ENCODE results near the gene GPR37L1.
"Not testable (repeated sequence)": the region's sequence is repeated elsewhere in the genome, so short reads cannot be mapped to it uniquely, and the experiment has no call there.

Gene GPR37L1

DNA sequence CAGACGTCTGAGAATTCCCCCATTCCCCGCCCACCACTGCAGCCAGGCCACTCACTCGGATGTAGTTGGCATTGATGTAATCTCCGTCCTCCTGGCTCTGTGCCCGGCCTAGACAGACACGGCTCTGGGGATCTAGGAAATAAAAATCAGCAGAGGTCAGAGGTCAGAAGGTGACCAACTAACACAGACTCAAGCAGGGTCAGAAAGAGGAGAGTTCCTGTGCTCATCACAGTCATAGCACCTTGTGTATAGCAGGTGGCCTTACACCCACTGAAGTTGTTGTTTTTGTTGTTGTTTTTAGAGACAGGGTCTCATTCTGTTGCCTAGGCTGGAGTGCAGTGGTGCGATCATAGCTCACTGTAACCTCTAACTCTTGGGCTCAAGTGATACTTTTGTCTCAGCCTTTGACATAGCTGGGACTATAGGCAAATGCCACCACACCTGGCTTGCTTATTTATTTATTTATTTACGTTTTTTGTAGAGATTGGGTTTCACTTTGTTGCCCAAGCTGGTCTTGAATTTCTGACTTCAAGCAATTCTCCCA, 32.8 kb downstream of the GPR37L1 start:
- DNase-seq, result no peak

DNA sequence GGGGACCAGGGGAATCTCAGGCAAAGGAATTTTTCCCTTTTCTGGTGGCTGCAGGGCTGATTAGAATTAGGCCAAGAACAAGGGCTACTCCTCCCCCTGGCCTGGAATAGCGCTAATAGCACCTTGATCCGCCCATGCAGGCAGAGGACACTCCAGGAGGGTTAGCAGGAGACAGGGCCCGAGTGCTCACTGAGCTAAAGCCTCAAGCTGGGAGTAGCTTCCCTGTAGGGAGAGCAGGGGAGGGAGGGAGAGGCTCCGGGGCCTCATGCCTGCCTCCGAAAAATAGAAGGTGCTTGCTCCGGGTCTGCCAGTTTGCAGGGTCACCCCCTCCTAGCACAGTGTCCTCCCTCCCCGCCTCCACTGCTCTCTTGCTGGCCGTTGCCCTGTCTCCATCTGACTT, 33.9 kb downstream of the GPR37L1 start:
- no peak for DNase-seq

DNA sequence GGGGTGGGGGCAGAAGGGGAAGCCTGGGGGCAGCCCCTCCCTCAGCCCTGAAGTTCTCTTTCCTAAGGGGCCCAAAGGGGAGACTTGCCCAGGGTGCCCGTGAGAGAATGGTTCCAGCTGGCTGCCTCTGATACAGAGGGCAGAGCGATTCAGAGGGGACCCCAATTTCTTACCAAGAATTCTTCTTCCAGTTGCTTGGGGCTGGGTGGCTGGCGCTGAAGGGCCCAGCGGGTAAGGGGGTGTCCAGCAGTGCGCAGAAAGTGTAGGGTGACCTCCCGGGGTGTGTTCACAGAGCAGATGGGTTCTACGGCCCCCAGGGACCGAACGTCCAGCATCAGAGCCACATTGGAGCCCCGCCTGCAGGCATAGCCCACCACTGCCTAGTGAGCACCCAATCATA, 35.2 kb downstream of the GPR37L1 start:
- no peak for DNase-seq

DNA sequence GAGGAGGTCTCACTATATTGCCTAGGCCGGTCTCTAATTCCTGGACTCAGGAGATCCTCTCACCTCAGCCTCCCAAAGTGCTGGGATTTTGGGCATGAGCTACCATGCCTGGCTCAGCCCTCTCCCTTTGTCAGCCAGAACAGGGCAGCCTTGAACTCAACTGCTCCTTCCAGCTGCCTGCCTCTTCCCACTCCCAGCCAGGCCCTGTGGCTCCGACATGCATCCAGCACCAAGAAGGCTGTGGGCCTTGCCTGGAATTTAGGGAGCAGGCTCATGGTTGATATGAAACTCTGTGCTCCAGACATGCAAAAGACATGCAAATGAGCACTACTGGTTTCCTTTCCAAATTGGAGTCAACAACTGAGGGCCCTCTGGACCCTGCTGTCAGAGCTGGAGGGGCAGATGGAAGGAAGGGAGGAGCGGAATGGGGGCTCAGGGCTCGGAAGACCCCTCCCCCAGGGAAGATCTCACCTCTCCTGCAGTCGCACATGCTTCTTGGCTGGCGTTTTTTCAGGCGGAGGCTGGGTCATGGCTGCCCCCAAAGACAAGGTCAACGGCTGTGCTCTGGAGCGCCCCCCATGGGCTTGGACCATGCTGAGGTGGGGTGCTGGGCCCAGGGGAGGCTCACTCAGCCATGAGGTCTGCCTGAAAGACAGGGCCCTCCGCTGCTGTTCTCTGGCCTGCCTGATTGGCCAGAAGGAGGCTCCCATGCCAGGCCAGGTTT, 36.3 kb downstream of the GPR37L1 start:
- no peak for DNase-seq

DNA sequence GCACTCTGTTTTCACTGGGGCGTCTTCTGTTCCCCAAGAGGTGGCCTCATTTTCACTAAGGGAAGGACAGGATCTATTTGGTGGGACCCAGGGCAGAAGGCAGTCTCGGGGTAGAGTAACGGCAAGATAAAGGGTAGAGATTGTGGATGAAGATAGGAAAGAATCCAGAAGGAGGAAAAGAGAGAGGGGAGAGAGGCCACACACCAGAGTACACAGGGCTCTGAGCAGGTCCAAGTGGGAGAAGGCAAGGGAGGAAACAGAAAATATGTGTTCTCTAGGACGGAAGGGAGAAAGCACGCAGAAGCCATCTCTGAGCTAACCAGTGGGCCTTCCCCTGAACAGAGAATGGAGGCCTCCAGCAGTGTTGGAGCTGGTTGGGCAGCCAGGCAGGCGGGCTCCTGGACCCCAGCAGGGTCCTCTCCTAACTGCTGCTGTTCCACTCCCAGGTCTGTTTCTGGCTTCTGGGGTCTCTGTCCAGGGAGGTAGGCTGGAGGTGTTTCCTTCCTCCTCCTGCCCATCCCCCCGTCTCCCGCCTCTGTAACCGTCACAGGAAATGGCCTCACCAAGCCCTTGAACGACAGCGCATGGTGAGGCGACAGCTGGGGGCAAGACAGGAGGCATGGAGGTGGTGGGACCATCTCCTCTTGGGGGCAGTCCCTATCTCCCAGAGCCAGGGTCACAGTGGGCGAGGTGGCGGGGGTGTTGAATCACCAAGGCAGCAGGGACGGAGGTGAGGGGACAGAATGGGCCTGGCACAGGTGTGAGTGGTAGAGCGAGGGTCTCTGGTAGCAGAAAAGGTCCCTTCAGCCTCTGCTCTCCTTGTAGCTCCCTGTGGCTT, 37.0 kb downstream of the GPR37L1 start:
- no peak for DNase-seq

DNA sequence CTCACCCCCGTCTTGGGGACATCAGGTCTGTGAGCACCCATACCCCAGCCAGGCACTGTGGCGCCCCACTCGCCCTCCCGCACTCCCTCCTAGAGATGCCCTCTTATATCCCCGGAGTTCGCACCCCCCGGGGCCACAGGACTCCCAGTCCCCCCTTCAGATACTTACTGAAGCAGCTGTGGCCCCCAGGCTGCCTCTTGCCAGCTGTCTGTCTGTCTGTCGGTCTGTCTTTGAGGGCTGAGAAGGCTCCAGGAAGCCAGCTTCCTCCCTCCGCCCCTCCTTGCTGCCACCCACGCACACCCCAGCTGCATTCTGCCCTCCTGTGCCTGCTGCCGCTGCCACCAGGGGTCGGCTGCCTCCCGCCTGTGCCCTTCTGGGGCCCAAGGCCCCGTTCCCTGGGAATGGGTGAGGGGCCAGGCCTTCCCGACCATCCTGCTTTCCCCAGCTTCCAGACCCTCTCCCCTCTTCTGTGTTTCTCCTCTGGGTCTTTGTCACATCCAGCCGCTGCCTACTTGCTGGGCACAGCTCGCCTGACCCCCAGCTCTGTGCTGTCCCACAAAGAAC, 37.7 kb downstream of the GPR37L1 start, which contains the start of gene PTPN7:
PTPN7 (minus strand) TSS at position 226 of the 564 bp plus-strand sequence. CDS start 1,200 bp downstream, outside the sequence.
- no peak for DNase-seq

DNA sequence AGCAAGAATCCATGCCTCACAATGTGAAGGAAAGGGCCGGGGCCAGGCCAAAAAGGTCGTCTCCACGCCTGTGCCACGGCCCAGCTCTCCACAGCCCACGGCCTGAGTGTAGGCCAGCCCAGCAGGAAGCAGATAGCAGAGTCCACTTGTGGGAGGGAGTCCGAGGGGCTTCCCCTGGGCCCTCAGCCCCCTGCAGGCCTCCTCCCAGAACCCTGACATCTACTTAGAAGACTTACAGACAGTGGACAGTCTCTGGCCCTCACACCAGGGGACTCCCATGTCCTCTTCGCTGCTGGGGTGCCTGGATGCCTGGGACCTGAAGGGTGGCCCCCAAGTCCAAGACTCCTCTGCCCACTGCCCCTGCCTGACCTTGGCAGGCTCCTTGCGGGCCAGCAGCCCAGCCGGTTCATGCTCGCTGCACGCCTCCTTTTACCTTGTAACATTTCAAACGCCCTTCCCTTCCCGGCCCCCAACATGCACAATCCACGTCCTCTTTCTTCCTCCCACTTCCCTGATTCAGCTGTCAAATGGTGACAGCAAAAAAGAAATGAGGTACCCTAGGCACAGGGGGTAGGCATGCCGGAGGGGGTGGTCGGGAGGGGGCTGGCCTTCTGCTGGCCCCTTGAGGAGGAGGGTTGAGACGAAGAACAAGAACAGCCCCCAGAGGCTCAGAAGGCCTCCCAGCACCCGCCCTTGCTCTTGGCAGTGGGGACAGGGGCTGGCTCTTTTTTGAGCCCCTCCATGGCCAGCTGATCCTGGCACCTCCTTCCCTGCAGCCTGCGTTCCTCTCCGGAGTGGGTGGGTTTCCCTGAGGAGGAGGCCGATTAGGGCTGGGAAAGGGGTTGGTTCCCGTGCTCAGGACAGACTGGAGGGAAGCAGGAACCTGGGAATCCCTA, 38.7 kb downstream of the GPR37L1 start:
- DNase-seq, result no peak

DNA sequence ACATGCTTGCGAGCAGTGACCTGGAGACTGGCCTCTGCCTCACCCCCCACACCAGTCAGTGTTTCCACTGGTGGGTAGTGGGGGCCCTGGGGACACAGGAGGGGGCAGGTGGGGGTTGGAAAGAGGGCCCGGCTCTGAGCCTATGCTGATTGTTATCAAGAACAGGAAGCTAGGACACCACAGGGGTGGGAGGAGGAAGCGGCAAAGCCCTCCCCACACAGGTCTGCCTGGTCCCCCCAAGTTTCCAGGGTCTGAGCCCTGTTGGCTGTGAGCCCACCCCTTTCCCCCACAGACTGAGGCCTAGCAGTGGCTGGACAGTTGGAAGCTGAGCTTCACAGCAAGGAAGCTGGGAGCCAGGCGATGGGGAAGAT, 39.3 kb downstream of the GPR37L1 start:
- no peak for DNase-seq

DNA sequence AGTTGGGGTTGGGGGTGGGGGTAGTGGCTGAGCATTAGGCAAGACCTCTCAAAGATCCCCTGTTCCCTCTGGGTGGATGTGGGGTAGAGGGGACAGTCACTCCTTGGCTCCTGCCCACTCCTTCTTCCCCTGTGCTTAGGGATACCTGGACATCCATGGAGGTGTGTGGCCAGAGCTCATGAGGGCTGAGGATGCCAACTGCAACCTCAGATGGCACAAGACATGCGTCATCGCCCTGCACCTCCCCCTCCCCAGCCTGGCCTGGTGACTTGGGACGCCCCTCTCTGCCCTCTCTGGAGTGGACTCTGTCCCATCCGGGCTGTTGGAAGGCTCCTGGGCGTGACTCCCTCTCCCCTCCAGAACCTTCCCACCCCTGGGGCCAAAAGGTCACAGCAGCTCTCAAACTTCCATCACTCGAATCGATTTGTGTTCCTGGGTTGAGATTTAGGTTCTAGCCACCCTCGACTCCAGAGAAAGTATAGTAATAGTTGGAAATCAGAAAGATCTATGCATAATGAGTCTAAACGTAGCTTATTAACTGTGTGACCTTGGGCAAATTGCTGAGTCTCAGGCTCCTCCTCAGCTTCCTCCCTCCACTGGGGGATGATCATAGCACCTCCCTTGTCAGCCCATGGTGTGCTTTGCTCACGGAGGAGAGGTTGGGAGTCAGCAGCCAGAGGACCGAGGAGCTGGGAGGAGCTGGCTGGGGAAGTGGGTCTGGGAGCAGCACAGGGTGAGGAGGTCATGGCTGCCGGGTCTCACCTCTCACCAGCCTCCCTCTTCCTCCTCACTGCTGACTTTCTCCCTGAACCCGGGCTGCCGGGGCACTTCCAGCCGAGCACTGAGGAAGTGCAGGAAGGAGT, 39.9 kb downstream of the GPR37L1 start:
- no peak for DNase-seq

DNA sequence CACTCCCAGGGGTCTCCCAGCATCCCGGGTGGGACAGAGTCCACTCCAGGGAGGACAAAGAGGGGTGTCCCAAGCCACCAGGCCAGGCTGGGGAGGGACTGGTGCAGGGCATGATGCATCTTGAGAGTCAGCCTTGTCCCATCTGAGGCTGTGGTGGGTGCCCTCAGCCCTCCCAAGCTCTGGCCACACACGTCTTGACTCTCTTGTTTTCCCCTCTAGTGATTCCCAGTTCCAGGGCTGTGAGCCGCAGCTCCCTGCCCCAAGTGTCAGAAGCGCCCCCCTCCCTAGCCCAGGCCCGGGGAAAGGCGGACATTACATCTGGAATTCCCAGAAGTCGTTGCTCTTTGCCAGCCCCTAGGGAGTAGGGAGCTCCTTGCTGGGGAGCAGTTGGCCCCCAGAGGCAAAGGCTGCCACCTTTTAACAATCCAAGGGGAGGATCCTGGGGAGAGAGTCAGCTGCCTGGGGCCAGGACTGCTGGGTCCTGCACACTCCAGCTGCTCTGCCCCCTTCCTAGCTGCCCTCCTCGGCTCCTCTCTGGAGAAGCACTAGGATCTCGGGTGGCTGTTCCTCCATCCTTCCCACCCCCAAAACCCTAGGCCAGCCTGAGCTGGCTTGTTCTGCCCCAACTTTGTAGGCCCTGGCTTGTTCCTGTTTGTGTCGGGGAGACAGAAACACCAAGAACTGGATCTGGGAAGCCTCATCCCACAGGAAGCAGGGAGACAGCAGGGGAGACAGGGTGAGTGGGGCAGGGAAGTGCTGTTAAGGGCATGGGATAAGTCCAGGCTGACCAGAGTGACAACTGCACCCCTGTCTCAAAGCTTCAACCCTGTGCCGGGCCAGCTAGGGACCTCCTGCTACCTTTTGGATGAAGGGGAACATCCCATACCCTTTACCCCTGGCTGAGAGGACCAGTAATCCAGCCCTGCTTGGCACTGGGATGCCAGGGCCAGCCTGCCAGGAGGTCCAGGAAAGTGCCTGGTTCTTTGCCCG, 40.9 kb downstream of the GPR37L1 start:
- no peak for DNase-seq

DNA sequence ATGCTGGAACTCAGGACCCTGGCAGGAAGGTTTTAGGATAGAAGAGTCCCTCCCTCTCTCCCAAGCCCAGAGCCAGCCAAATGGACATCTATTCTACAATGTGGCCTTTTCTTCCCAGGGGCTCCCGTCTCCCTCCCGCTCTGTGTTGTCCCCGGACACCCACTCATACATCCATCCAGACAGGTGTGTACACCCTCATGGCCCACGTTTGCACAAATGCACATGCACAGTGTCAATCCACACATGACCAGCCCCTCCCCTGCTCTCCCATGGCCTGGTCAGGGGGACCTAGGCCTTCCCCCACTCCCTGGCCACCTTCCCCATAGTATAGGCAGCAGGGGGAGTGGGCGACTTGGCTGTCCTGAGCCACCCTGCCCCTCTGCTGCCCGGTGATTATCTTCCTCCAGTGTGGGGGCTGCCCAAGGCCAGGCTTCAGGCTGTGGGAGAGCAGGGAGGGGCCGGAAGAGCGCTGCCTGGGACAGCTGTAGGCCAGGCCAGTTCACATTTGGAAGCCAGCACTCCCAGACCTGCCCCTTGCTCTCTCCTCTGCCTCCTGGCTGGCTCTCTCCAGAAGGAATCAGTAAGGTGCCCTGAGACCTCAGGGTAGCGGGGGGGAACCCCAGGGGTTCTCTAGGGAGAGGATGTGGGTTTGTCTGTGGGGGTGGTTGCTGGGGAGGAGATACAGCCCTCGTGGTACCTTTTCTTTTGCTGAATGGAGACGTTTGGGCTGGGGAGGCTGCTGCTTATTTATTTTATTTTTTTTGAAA, 41.7 kb downstream of the GPR37L1 start:
- no peak for DNase-seq

DNA sequence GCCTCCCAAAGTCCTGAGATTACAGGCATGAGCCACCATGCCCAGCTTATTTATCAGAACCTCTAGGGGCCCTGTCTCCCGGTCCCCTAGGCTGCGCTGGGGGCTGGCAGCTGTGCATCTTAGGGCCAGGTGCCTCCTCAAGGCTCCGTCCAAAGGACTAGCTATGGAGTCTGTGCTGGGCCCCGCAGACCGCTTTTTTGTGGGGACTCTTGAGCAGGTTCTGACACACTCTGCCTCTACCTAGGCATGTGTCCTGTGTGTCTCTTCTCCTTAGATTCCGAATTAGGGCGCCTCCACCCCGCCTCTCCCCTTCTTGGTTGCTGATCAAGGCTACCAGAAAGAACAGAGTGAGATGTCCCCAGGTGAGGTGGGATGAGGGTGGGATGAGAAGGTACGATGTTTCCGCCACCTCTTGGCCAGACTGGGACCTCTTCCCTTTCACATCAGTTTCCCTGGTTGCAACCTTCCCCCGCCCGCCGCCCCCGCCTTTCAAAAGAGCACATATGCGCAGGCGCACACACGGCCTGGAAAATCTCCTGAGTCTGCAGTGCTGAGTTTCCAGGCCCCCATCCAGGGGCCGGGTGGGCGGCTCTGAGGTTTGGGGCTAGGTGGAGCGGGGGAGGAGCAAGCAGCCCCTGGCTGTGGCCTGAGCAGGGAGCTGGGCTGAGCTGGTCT, 42.7 kb downstream of the GPR37L1 start:
- no peak for DNase-seq

DNA sequence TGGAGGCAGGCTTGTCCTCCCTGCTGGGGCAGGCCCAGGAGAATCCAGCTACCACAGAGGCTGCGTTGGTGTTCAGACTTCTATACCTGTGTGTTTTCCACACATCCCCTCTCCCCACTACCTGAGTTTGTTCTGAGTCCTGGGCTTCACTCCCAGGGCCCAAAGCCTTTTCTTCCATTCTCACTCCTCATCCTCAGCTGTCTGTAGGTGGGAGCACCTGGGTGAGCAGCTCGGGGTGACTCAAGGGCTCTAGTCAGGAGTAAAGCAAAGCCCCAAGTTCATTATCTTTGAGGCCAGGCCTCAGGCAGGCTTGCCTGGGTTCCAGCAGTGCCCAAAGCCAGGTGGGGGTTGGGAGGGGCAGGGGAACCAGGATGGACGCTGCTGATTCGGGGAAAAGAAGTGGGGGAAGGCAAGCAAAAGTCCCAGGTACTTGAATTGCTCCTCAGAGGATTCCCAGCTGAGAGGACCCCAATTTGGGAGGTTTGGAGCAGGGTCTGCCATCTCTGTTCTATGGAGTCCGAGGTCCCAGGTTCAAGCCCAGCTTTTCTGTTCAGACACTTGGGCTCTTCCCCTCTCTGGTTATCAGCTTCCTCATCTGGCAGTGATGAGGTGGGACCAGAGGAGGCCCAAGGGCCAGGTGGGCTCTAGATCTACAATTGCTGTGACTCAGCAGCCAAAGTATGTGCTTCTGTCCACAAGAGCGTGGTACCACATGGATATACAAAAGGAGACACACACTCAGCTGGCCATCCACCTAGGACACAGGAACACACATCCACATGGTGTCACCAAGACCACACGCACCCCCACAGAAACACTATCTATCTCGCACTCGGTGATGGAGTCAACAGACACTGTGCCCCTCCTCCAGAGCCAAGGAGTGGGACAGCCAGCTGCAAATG, 43.5 kb downstream of the GPR37L1 start:
- DNase-seq, result no peak

DNA sequence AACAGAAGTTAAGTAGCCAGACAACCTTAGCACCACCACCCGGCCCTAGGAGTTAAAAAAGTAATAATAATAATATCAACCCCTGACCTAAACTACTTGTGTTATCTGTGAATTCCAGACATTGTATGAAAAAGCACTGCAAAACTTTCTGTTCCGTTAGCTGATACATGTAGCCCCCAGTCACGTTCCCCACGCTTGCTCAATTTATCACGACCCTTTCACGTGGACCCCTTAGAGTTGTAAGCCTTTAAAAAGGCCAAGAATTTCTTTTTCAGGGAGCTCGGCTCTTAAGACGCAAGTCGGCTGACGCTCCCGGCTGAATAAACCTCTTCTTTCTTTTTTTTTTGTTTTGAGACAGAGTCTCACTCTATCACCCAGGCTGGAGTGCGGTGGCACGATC, 44.3 kb downstream of the GPR37L1 start:
- DNase-seq, result not testable (repeated sequence)

DNA sequence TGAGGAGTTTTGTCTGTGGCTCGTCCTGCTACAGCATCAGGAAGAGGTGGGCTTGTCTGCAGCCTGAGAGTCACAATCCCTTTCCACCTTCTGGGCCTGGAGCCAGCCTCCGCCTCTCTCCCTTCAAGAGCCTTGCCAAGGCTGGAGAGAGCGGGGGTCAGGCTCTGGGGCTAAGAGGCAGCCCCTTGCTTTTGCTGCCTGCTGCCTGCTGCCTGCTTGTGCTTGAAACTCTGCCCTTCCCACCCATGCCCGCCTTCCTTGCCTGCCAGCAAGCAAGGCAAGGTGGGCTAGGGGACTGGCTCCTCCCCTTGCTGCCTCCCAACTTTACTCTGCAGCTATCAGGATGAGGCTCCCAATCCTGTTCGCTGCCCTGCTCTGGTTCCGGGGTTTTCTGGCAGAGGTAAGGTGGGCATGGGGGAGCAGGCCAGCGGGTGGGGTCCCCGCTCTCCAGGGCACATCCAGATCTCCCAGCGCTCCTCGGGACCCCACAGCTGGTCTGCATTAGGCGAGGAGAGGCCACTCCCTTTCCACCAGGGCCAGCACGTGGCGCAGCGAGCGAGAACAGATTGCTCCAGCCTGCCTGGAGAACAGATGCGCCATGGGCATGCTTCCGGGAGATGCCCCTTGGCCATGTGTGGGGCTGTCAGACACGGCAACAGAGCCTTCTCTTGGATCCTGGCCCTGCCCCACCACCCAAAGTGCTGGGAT, 45.1 kb downstream of the GPR37L1 start:
- DNase-seq, result peak; percentile 85

DNA sequence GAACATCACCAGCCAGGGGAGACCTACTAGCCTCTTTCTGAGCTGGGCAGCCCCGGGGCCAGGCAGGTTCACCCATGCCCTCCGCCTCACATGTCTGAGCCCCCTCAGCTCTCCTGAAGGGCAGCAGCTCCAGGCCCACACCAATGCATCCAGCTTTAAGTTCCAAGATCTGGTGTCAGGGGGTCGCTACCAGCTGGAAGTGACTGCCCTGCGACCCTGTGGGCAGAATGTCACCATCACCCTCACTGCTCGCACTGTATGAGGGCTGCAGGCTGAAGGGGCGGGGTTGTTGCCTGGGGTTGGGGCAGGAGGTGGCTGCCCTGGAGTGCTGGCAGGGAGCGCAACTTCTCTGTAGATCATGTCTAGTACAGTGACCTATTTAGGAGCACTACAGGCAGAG, 46.1 kb downstream of the GPR37L1 start:
- DNase-seq, result no peak

DNA sequence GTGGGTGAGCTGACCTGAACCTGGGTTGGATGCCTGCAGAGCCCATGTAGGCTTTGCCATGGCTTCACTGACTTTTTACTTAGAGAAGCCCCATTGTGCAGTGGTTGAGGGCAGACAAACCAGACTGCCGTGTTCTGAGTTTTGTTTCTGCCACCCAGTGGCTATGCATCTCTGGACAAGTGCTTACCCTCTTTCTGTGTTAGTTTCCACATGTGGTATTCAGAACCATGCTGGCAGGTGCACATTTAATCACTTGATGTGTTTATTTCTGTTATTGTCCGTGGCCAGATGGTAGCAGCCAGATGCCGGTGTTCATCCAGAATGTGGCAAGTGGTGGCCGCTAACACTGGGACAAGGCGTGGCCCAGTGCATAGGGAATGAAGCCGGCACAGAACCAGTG, 48.0 kb downstream of the GPR37L1 start:
- DNase-seq, result no peak

All from NCI-H2171 (cell line).